Ovary (tissue), 3 donors: ENCODE measurements around the gene ELAVL1.

Experiments used
- POLR2A ChIP-seq: fragments of 450-650 bp; IDR thresholded peaks from one replicate; pipeline ENCODE4 v1.6.1; 2017; ENCODE audit warnings: antibody characterized with exemption, mild to moderate bottlenecking, moderate library complexity
- TF ChIP-seq, protein P1 (sequence below), 3 donors: fragments of 450-650 bp in 2 of 3; fragments of 200-600 bp in 1 of 3; IDR thresholded peaks; one replicate each; pipeline versions ENCODE4 v1.5.1 to v1.8.0; 2016 to 2022; ENCODE audit warnings: antibody characterized with exemption in 3 of 3, mild to moderate bottlenecking in 1 of 3
- donor health status: DM: no; HTN: no; CAD: no.

DNA sequence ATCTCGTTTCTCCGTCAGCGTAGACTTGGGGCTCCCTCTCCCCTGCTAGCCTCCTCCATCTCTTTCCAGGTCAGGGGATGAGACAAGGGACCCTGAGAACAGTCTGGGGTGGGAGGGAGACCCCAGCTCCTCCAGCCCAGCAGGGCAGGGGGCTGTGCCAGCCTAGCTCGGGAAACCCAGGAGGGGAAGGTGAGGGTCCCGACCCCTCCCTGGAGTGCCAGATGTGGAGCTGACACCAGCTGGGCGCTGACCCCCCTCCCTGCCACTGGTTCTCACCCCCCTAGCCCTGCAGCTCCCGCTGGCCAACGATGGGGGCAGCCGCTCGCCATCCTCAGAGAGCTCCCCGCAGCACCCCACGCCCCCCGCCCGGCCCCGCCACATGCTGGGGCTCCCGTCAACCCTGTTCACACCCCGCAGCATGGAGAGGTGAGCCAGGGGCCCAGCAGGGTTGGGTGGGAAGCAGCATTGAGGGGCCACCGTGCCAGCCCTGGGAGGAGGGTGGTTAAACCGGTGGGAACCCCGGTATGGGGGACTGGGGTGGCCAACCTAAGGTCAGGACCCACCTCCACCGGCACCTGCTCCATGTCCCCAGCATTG, 95.9 kb downstream of the ELAVL1 start:
- TF ChIP-seq POLR2A: no peak
- TF ChIP-seq, protein P1, sequence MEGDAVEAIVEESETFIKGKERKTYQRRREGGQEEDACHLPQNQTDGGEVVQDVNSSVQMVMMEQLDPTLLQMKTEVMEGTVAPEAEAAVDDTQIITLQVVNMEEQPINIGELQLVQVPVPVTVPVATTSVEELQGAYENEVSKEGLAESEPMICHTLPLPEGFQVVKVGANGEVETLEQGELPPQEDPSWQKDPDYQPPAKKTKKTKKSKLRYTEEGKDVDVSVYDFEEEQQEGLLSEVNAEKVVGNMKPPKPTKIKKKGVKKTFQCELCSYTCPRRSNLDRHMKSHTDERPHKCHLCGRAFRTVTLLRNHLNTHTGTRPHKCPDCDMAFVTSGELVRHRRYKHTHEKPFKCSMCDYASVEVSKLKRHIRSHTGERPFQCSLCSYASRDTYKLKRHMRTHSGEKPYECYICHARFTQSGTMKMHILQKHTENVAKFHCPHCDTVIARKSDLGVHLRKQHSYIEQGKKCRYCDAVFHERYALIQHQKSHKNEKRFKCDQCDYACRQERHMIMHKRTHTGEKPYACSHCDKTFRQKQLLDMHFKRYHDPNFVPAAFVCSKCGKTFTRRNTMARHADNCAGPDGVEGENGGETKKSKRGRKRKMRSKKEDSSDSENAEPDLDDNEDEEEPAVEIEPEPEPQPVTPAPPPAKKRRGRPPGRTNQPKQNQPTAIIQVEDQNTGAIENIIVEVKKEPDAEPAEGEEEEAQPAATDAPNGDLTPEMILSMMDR (IDR thresholded peaks at IDR 0.05): no peak
